Vagina (tissue), 2 donors: Measurements from ENCODE around the gene DHX57. TPM values are rescaled to one million over a fixed set of nuclear protein-coding genes. Genes with fewer than 3 reads are reported as not detected.

Experiments
- DNase-seq, 2 donors: peaks; one replicate each; pipeline ENCODE4 v3.0.0-alpha.2; 2017; ENCODE audit errors: extremely low spot score in 2 of 2
- H3K27ac ChIP-seq: fragments of 200-600 bp; sonication (generic); one replicate; pipeline ENCODE4 v1.5.1; 2019
- H3K27me3 ChIP-seq: fragments of 200-600 bp; sonication (generic); one replicate; pipeline ENCODE4 v1.5.1; 2019
- H3K36me3 ChIP-seq, 2 donors: fragments of 200-600 bp; sonication (generic); one replicate each; pipeline ENCODE4 v1.5.1; 2017 to 2019
- H3K4me1 ChIP-seq: fragments of 200-600 bp; sonication (generic); one replicate; pipeline ENCODE4 v1.5.1; 2019
- H3K4me3 ChIP-seq, 2 donors: fragments of 200-600 bp; sonication (generic); 1 replicate in 1 of 2; 2 replicates in 1 of 2; pipeline ENCODE4 v1.5.1; 2016 to 2019
- H3K9me3 ChIP-seq: fragments of 200-600 bp; sonication (generic); one replicate; pipeline ENCODE4 v1.5.1; 2019
- POLR2A ChIP-seq, 2 donors: fragments of 450-650 bp; IDR thresholded peaks; one replicate each; pipeline ENCODE4 v1.6.1; 2017; ENCODE audit warnings: antibody characterized with exemption in 2 of 2, mild to moderate bottlenecking in 2 of 2, moderate library complexity in 2 of 2
- POLR2AphosphoS5 ChIP-seq, 2 donors: sonication (generic); formaldehyde crosslinking; IDR thresholded peaks; one replicate each; pipeline ENCODE4 v1.9.0; 2017; ENCODE audit warnings: antibody characterized with exemption in 2 of 2, mild to moderate bottlenecking in 2 of 2, low read depth in 1 of 2; ENCODE audit not compliant: insufficient read depth in 1 of 2
- intact Hi-C: fragments of 100-400 bp; cut with DNase I; formaldehyde crosslinking; loops from one replicate; pipeline ENCODE4 v1.15.1; 2023
- total RNA-seq: library from RNA; depleted of rRNA; stranded (reverse); fragments of >200 nt; gene quantifications from one replicate; pipeline ENCODE4 v1.2.3, GENCODE V29; 2016
- TF ChIP-seq, protein P1 (sequence below), 3 experiments: fragments of 450-650 bp in 2 of 3; fragments of 200-600 bp in 1 of 3; sonication (generic) in 1 of 3; IDR thresholded peaks; one replicate each; pipeline ENCODE4 v1.5.1; 2017 to 2019; ENCODE audit warnings: antibody characterized with exemption in 3 of 3, mild to moderate bottlenecking in 2 of 3, moderate library complexity in 2 of 3

The DHX57 gene
- total RNA-seq, 1 donor from 2014 or later, result 10.6 TPM

DNA sequence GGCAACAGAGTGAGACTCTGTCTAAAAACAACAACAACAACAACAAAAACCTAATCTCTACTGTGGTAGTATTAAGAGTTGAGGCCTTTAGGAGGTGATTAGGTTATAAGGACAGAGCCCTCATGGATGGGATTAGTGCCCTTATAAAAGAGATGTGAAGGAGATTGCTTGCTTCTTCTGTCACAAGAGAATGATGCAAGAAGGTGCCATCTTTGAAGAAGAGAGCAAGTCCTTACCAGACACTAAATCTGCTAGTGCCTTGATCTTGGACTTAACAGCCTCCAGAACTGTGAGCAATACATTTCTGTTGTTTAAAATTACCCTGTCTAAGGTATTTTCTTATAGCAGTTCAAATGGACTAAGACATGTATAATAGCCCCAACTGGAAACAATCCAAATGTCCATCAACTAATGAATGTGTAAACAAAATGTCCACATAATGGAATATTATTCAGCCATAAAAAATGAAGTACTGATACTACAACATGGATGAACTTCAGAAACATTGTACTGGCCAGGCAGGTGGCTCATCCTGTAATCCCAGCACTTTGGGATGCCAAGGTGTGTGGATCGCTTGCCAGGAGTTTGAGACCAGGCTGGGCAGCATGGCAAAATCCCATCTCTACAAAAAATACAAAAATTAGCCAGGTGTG lies 12.3 kb upstream of the DHX57 start:
- no peak for DNase-seq
- Histone ChIP-seq H3K36me3 (no peaks in the 10 kb centered on the region), H3K4me3 (no peak overlapping the region), H3K9me3 (no peaks in the 10 kb centered on the region), H3K27ac (no peak overlapping the region), H3K4me1 (no peaks in the 10 kb centered on the region), H3K27me3 (no peaks in the 10 kb centered on the region)
- no peak for TF ChIP-seq POLR2A (IDR thresholded peaks at IDR 0.05)
- intact Hi-C loops, result no loop called here

DNA sequence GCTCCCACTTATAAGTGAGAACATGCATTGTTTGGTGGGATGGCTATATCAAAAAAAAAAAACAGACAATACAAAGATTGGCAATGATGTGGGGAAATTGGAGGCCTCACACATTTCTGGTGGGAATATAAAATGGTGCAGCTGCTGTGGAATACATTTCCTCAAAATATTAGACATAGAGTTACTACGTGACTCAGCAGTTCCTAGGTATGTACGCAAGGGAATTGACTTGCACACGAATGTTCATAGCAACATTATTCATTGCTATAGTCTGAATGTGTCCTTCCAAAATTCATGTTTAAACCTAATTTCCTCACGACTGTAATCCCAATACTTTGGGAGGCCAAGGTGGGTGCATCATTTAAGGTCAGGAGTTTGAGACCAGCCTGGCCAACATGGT lies 11.6 kb upstream of the DHX57 start:
- TF ChIP-seq POLR2A (IDR thresholded peaks at IDR 0.05), result no peak
- TF ChIP-seq, protein P1, sequence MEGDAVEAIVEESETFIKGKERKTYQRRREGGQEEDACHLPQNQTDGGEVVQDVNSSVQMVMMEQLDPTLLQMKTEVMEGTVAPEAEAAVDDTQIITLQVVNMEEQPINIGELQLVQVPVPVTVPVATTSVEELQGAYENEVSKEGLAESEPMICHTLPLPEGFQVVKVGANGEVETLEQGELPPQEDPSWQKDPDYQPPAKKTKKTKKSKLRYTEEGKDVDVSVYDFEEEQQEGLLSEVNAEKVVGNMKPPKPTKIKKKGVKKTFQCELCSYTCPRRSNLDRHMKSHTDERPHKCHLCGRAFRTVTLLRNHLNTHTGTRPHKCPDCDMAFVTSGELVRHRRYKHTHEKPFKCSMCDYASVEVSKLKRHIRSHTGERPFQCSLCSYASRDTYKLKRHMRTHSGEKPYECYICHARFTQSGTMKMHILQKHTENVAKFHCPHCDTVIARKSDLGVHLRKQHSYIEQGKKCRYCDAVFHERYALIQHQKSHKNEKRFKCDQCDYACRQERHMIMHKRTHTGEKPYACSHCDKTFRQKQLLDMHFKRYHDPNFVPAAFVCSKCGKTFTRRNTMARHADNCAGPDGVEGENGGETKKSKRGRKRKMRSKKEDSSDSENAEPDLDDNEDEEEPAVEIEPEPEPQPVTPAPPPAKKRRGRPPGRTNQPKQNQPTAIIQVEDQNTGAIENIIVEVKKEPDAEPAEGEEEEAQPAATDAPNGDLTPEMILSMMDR (IDR thresholded peaks at IDR 0.05), result no peak
- TF ChIP-seq POLR2AphosphoS5 (IDR thresholded peaks at IDR 0.05; ENCODE audit: insufficient read depth in 1 of 2, low read depth in 1 of 2), result no peak
- Histone ChIP-seq H3K27me3 (no peaks in the 10 kb centered on the region), H3K27ac (no peak overlapping the region), H3K4me3 (no peak overlapping the region), H3K9me3 (no peaks in the 10 kb centered on the region), H3K4me1 (no peaks in the 10 kb centered on the region), H3K36me3 (no peaks in the 10 kb centered on the region)
- intact Hi-C loops, result no loop called here
- DNase-seq, result no peak

DNA sequence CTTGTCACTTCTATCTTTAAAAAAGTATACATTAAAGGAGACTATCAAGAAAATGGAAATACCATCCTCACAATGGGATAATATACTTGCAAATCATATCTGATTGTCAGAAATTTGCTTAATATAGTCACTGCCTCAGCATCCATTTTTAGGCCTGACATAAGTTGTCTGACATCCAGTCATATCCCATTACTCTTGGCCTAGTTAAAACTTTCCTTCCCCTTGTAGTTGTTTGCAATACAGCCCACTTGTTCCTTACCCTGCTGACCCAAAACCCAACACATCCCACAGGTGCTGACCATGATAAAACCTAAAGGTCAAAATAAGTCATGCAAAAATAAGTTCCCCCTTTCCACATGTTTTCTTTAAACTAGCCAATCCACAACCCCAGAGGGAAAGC lies 10.3 kb upstream of the DHX57 start:
- H3K27me3 ChIP-seq, result no peaks in the 10 kb centered on the region
- H3K4me3 ChIP-seq, result no peak overlapping the region
- no peak for DNase-seq
- no peak overlapping the region for H3K27ac ChIP-seq
- H3K4me1 ChIP-seq, result no peaks in the 10 kb centered on the region
- intact Hi-C loops, result no loop called here
- H3K9me3 ChIP-seq, result no peaks in the 10 kb centered on the region
- H3K36me3 ChIP-seq, result no peaks in the 10 kb centered on the region
- TF ChIP-seq POLR2A (IDR thresholded peaks at IDR 0.05), result no peak
- TF ChIP-seq POLR2AphosphoS5 (IDR thresholded peaks at IDR 0.05; ENCODE audit: insufficient read depth in 1 of 2, low read depth in 1 of 2), result no peak
- TF ChIP-seq, protein P1 (IDR thresholded peaks at IDR 0.05), result no peak

DNA sequence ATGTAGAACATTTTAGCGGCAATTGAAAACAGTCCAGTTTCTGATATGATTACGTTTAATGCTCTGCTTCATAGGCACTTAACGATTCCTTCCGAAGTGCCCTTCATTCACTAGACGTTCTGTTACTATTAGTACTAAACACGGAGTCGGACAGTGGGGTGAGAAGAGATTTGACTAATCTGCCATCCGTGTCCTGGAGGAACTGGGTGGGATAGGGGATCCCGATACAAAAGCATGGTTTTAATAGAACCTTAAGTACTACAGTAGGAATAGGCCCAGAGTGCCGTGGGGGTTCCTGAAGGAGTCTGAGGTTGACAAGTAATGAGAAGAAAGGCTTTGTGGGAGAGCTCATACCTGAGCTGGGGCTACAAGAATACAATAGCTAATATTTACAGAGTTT lies 673 bp upstream of the DHX57 start:
- no peak for DNase-seq
- Histone ChIP-seq H3K27ac (no peak overlapping the region), H3K4me3 (peak overlapping the region; percentile 64 to 68), H3K36me3 (peaks cover 0 to 4% of the 10 kb centered on the region in 2 donors), H3K9me3 (no peaks in the 10 kb centered on the region), H3K27me3 (no peaks in the 10 kb centered on the region), H3K4me1 (peaks cover 19% of the 10 kb centered on the region)
- intact Hi-C loops, result no loop called here
- TF ChIP-seq POLR2AphosphoS5 (IDR thresholded peaks at IDR 0.05; ENCODE audit: insufficient read depth in 1 of 2, low read depth in 1 of 2) (no peak), POLR2A (IDR thresholded peaks at IDR 0.05) (no peak)
- TF ChIP-seq, protein P1 (IDR thresholded peaks at IDR 0.05), result no peak

DNA sequence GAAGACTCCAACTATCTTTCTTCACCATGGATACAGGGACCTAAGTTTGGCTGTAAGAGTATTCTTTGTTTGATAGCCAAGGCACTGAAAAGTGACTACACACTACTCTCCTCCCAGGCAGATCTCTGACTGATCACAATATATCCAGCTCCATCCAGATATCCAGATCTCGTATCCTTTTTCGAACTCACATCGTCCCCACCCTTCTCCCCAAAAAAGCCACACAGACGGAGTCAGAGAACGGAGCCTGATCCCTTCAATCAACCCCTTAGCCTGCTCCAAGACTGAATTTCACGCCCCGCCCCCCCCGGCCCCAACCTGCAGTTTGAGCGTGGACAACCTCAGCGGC lies 533 bp downstream of the DHX57 start:
- no peak for DNase-seq
- Histone ChIP-seq H3K27me3 (no peaks in the 10 kb centered on the region), H3K4me1 (peaks cover 19% of the 10 kb centered on the region), H3K4me3 (peak overlapping the region; percentile 64 to 68), H3K36me3 (peaks cover 0 to 1% of the 10 kb centered on the region in 2 donors), H3K27ac (peak overlapping the region; percentile 58), H3K9me3 (no peaks in the 10 kb centered on the region)
- TF ChIP-seq POLR2AphosphoS5 (IDR thresholded peaks at IDR 0.05; ENCODE audit: insufficient read depth in 1 of 2, low read depth in 1 of 2), result no peak
- intact Hi-C loops, result no loop called here

DNA sequence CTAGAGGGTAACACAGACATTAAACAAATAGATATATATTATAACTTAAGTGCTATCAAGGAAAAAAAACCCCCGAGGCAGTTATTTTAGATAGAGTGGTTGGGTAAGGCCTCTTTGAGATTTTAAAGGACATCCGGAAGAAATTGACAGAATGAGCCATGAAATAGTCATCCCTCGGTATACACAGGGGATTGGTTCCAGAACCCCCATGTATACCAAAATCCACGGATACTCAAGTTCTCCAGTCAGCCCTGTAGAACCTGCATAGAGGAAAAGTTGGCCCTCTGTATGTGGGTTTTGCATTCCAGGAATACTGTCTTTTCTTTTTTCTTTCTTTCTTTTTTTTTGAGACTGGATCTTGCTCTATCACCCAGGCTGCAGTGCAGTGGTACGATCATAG lies 2.0 kb downstream of the DHX57 start:
- no peaks in the 10 kb centered on the region for H3K9me3 ChIP-seq
- no peak overlapping the region for H3K4me3 ChIP-seq
- H3K27me3 ChIP-seq, result no peaks in the 10 kb centered on the region
- no peaks in the 10 kb centered on the region for H3K36me3 ChIP-seq
- DNase-seq, result no peak
- no peak overlapping the region for H3K27ac ChIP-seq
- intact Hi-C loops, result no loop called here
- H3K4me1 ChIP-seq, result peaks cover 19% of the 10 kb centered on the region
- TF ChIP-seq POLR2AphosphoS5 (IDR thresholded peaks at IDR 0.05; ENCODE audit: insufficient read depth in 1 of 2, low read depth in 1 of 2), result no peak
- TF ChIP-seq, protein P1 (IDR thresholded peaks at IDR 0.05), result no peak
- TF ChIP-seq POLR2A (IDR thresholded peaks at IDR 0.05), result no peak
